Neutrophil (primary cell): Measurements from ENCODE around the gene NEDD4L.

Experiments used
- H3K27ac ChIP-seq: fragments of 200-600 bp; sonication (generic); 2 replicates; pipeline ENCODE4 v1.5.1; 2016; ENCODE audit warnings: mild to moderate bottlenecking, moderate library complexity
- H3K27me3 ChIP-seq: fragments of 200-600 bp; sonication (generic); 2 replicates; pipeline ENCODE4 v1.6.0; 2016; ENCODE audit warnings: mild to moderate bottlenecking
- H3K36me3 ChIP-seq: fragments of 200-600 bp; sonication (generic); 2 replicates; pipeline ENCODE4 v1.5.1; 2017
- H3K4me1 ChIP-seq, 2 experiments: fragments of 200-600 bp in 1 of 2; sonication (generic) in 1 of 2; 1 replicate in 1 of 2; 2 replicates in 1 of 2; pipeline versions ENCODE4 v1.5.1 to v1.6.1; 2013 to 2016; ENCODE audit warnings: low read depth in 1 of 2, low read length in 1 of 2, mild to moderate bottlenecking in 1 of 2, moderate library complexity in 1 of 2; ENCODE audit not compliant: control insufficient read depth in 1 of 2, insufficient read depth in 1 of 2
- H3K4me3 ChIP-seq, 2 experiments: fragments of 200-600 bp in 1 of 2; sonication (generic) in 1 of 2; 1 replicate in 1 of 2; 2 replicates in 1 of 2; pipeline ENCODE4 v1.5.1; 2013 to 2016; ENCODE audit warnings: low read depth in 1 of 2, low read length in 1 of 2, mild to moderate bottlenecking in 1 of 2, moderate library complexity in 1 of 2
- H3K9me3 ChIP-seq: fragments of 200-600 bp; sonication (generic); 2 replicates; pipeline ENCODE4 v1.5.1; 2016
- CTCF ChIP-seq: fragments of 200-600 bp; sonication (generic); IDR thresholded peaks from 2 replicates; pipeline ENCODE4 v1.5.1; 2016; ENCODE audit warnings: antibody characterized with exemption

The NEDD4L gene

GRCh38 chr18:58225101-58225500, 181.1 kb downstream of the NEDD4L start:
- Histone ChIP-seq H3K27ac (no peak overlapping the region), H3K4me1 (no peaks in the 10 kb centered on the region), H3K36me3 (no peaks in the 10 kb centered on the region), H3K9me3 (no peaks in the 10 kb centered on the region), H3K4me3 (no peak overlapping the region), H3K27me3 (peaks cover 79% of the 10 kb centered on the region)
- no peak for TF ChIP-seq CTCF

GRCh38 chr18:58226429-58226828, 182.4 kb downstream of the NEDD4L start:
- no peaks in the 10 kb centered on the region for H3K9me3 ChIP-seq
- no peak for TF ChIP-seq CTCF
- H3K27me3 ChIP-seq = peaks cover 71% of the 10 kb centered on the region
- no peaks in the 10 kb centered on the region for H3K36me3 ChIP-seq
- H3K4me3 ChIP-seq = no peak overlapping the region
- H3K27ac ChIP-seq = no peak overlapping the region
- H3K4me1 ChIP-seq = no peaks in the 10 kb centered on the region

GRCh38 chr18:58227361-58227930, 183.4 kb downstream of the NEDD4L start:
- no peaks in the 10 kb centered on the region for H3K9me3 ChIP-seq
- peaks cover 66% of the 10 kb centered on the region for H3K27me3 ChIP-seq
- no peaks in the 10 kb centered on the region for H3K36me3 ChIP-seq
- H3K4me3 ChIP-seq = no peak overlapping the region
- TF ChIP-seq CTCF = no peak
- no peak overlapping the region for H3K27ac ChIP-seq
- no peaks in the 10 kb centered on the region for H3K4me1 ChIP-seq

- no peak overlapping the region for H3K4me3 ChIP-seq
- no peak for TF ChIP-seq CTCF
- H3K27me3 ChIP-seq = peaks cover 59% of the 10 kb centered on the region
- no peak overlapping the region for H3K27ac ChIP-seq
- no peaks in the 10 kb centered on the region for H3K4me1 ChIP-seq
- no peaks in the 10 kb centered on the region for H3K36me3 ChIP-seq
- H3K9me3 ChIP-seq = no peaks in the 10 kb centered on the region
Measured at GRCh38 chr18:58228176-58228575, 184.2 kb downstream of the NEDD4L start.

- Histone ChIP-seq H3K27me3 (peaks cover 53% of the 10 kb centered on the region), H3K4me1 (no peaks in the 10 kb centered on the region), H3K27ac (no peak overlapping the region), H3K36me3 (no peaks in the 10 kb centered on the region), H3K4me3 (no peak overlapping the region), H3K9me3 (no peaks in the 10 kb centered on the region)
- no peak for TF ChIP-seq CTCF
Measured at GRCh38 chr18:58228762-58229161, 184.7 kb downstream of the NEDD4L start.

- Histone ChIP-seq H3K4me3 (no peak overlapping the region), H3K9me3 (no peaks in the 10 kb centered on the region), H3K4me1 (no peaks in the 10 kb centered on the region), H3K27me3 (peaks cover 49% of the 10 kb centered on the region), H3K27ac (no peak overlapping the region), H3K36me3 (no peaks in the 10 kb centered on the region)
- no peak for TF ChIP-seq CTCF
Measured at GRCh38 chr18:58229162-58229561, 185.1 kb downstream of the NEDD4L start.
